ENCODE measurements around the gene TTC39B. TPM values are rescaled to one million over a fixed set of nuclear protein-coding genes. Genes with fewer than 3 reads are reported as not detected.

The TTC39B gene
- total RNA-seq, 2 experiments from 2014 or later: 0.06 TPM; not detected in 1

GRCh38 chr9:15153961-15154360 is 153.1 kb downstream of the TTC39B start:
- no peaks in the 10 kb centered on the region for H3K4me1 ChIP-seq (ENCODE audit: insufficient read depth, low read length, poor library complexity, severe bottlenecking)

GRCh38 chr9:15150939-15151338 is 156.1 kb downstream of the TTC39B start:
- H3K36me3 ChIP-seq (ENCODE audit: insufficient read depth, low read length): no peaks in the 10 kb centered on the region
- intact Hi-C loops (cut with micrococcal nuclease; ENCODE audit: unreplicated experiment): no loop called here
- no peak overlapping the region for H3K27ac ChIP-seq (ENCODE audit: low read depth, low read length, poor library complexity, severe bottlenecking)
- ChIA-PET CTCF (ENCODE audit: unreplicated experiment) (no interaction called here), POLR2A (no interaction called here)
- no peak overlapping the region for H2AFZ ChIP-seq (ENCODE audit: low read length)
- DNase-seq (ENCODE audit: low spot score): no peak
- BruUV-seq (replicated peaks): no TSS peak
- no peaks in the 10 kb centered on the region for H3K79me2 ChIP-seq (ENCODE audit: insufficient read depth, low read depth, low read length)
- H4K20me1 ChIP-seq (ENCODE audit: insufficient read depth, low read length): no peaks in the 10 kb centered on the region
- TF ChIP-seq, protein P1, sequence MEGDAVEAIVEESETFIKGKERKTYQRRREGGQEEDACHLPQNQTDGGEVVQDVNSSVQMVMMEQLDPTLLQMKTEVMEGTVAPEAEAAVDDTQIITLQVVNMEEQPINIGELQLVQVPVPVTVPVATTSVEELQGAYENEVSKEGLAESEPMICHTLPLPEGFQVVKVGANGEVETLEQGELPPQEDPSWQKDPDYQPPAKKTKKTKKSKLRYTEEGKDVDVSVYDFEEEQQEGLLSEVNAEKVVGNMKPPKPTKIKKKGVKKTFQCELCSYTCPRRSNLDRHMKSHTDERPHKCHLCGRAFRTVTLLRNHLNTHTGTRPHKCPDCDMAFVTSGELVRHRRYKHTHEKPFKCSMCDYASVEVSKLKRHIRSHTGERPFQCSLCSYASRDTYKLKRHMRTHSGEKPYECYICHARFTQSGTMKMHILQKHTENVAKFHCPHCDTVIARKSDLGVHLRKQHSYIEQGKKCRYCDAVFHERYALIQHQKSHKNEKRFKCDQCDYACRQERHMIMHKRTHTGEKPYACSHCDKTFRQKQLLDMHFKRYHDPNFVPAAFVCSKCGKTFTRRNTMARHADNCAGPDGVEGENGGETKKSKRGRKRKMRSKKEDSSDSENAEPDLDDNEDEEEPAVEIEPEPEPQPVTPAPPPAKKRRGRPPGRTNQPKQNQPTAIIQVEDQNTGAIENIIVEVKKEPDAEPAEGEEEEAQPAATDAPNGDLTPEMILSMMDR (conservative IDR thresholded peaks at IDR 0.05; ENCODE audit: low read length): no peak
- no peak for TF ChIP-seq EZH2phosphoT487 (IDR thresholded peaks at IDR 0.05; ENCODE audit: borderline replicate concordance, low read depth, low read length)
- H3K9me3 ChIP-seq (ENCODE audit: low read length): no peaks in the 10 kb centered on the region
- no peaks in the 10 kb centered on the region for H3K4me1 ChIP-seq (ENCODE audit: insufficient read depth, low read length, poor library complexity, severe bottlenecking)
- H3K9me2 ChIP-seq (ENCODE audit: insufficient read depth, low read length): no peaks in the 10 kb centered on the region
- no peak overlapping the region for H3K4me2 ChIP-seq (ENCODE audit: low read length)
- no peak overlapping the region for H3K4me3 ChIP-seq (ENCODE audit: low read depth, low read length, poor library complexity, severe bottlenecking)

More at GRCh38 chr9:15153961-15154360, 153.1 kb downstream of the TTC39B start:
- H3K9me3 ChIP-seq (ENCODE audit: low read length): no peaks in the 10 kb centered on the region
- POLR2A ChIA-PET: interaction anchor here (0.6 kb wide), 1 partner anchor 21 kb away, joined by 3 read pairs; no protein-coding TSS in a partner anchor
- TF ChIP-seq EZH2phosphoT487 (IDR thresholded peaks at IDR 0.05; ENCODE audit: borderline replicate concordance, low read depth, low read length): no peak
- TF ChIP-seq, protein P1 (conservative IDR thresholded peaks at IDR 0.05; ENCODE audit: low read length): no peak
- CTCF ChIA-PET (ENCODE audit: unreplicated experiment): no interaction called here
- H2AFZ ChIP-seq (ENCODE audit: low read length): no peak overlapping the region
- H3K4me2 ChIP-seq (ENCODE audit: low read length): no peak overlapping the region
- no TSS peak for BruUV-seq (replicated peaks)
- H4K20me1 ChIP-seq (ENCODE audit: insufficient read depth, low read length): no peaks in the 10 kb centered on the region
- no peaks in the 10 kb centered on the region for H3K36me3 ChIP-seq (ENCODE audit: insufficient read depth, low read length)
- no peak for DNase-seq (ENCODE audit: low spot score)
- no peak overlapping the region for H3K27ac ChIP-seq (ENCODE audit: low read depth, low read length, poor library complexity, severe bottlenecking)
- no peaks in the 10 kb centered on the region for H3K9me2 ChIP-seq (ENCODE audit: insufficient read depth, low read length)
- no peaks in the 10 kb centered on the region for H3K79me2 ChIP-seq (ENCODE audit: insufficient read depth, low read depth, low read length)
- H3K4me3 ChIP-seq (ENCODE audit: low read depth, low read length, poor library complexity, severe bottlenecking): no peak overlapping the region
- intact Hi-C loops (cut with micrococcal nuclease; ENCODE audit: unreplicated experiment): no loop called here

DNA sequence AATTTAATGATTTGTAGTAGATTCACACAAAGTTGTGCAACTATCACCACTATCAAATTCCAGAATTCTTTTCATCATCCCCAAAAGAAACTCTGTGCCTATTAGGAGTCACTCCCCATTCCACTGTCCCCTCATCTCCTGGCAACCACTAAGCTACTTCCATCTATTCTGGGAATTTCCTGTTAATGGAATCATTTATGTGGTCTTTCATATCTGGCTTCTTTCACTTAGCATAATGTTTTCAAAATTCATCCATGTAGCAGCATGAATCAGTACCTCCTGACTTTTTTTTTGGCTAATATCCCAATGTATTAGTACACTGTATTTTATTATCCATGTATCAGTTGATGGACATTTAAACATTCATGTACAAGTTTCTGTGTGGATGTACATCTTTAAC is 157.6 kb downstream of the TTC39B start:
- no peak for DNase-seq (ENCODE audit: low spot score)
- no peaks in the 10 kb centered on the region for H3K4me1 ChIP-seq (ENCODE audit: insufficient read depth, low read length, poor library complexity, severe bottlenecking)
- no peak overlapping the region for H2AFZ ChIP-seq (ENCODE audit: low read length)
- H3K4me3 ChIP-seq (ENCODE audit: low read depth, low read length, poor library complexity, severe bottlenecking): no peak overlapping the region
- intact Hi-C loops (cut with micrococcal nuclease; ENCODE audit: unreplicated experiment): no loop called here
- TF ChIP-seq, protein P1 (conservative IDR thresholded peaks at IDR 0.05; ENCODE audit: low read length): no peak
- no peak for TF ChIP-seq EZH2phosphoT487 (IDR thresholded peaks at IDR 0.05; ENCODE audit: borderline replicate concordance, low read depth, low read length)
- no TSS peak for BruUV-seq (replicated peaks)
- no peak overlapping the region for H3K27ac ChIP-seq (ENCODE audit: low read depth, low read length, poor library complexity, severe bottlenecking)
- ChIA-PET CTCF (ENCODE audit: unreplicated experiment) (interaction anchor here (0.8 kb wide), 1 partner anchor 13 kb away, joined by 5 read pairs; no protein-coding TSS in a partner anchor), POLR2A (interaction anchor here (0.9 kb wide), 1 partner anchor 214 kb away, joined by 3 read pairs; no protein-coding TSS in a partner anchor)
- no peaks in the 10 kb centered on the region for H4K20me1 ChIP-seq (ENCODE audit: insufficient read depth, low read length)
- H3K36me3 ChIP-seq (ENCODE audit: insufficient read depth, low read length): no peaks in the 10 kb centered on the region
- no peak overlapping the region for H3K4me2 ChIP-seq (ENCODE audit: low read length)
- no peaks in the 10 kb centered on the region for H3K79me2 ChIP-seq (ENCODE audit: insufficient read depth, low read depth, low read length)
- H3K9me3 ChIP-seq (ENCODE audit: low read length): no peaks in the 10 kb centered on the region
- no peaks in the 10 kb centered on the region for H3K9me2 ChIP-seq (ENCODE audit: insufficient read depth, low read length)

Measured in OCI-LY7 (cell line).